Glomerular endothelial cell (primary cell): ENCODE measurements around the gene ZNF775. TPM values are rescaled to one million over a fixed set of nuclear protein-coding genes. Genes with fewer than 3 reads are reported as not detected.

Source experiments
- DNase-seq: peaks from one replicate; pipeline ENCODE4 v3.0.0-alpha.2; 2011; ENCODE audit warnings: low read depth, low spot score; ENCODE audit errors: extremely low read depth
- total RNA-seq: library from RNA; depleted of rRNA; stranded (reverse); fragments of >200 nt; gene quantifications from 2 replicates; pipeline ENCODE4 v1.2.3, GENCODE V29; 2015

ZNF775 gene
- total RNA-seq, 1 donor from 2014 or later, result 16.6 TPM

DNA sequence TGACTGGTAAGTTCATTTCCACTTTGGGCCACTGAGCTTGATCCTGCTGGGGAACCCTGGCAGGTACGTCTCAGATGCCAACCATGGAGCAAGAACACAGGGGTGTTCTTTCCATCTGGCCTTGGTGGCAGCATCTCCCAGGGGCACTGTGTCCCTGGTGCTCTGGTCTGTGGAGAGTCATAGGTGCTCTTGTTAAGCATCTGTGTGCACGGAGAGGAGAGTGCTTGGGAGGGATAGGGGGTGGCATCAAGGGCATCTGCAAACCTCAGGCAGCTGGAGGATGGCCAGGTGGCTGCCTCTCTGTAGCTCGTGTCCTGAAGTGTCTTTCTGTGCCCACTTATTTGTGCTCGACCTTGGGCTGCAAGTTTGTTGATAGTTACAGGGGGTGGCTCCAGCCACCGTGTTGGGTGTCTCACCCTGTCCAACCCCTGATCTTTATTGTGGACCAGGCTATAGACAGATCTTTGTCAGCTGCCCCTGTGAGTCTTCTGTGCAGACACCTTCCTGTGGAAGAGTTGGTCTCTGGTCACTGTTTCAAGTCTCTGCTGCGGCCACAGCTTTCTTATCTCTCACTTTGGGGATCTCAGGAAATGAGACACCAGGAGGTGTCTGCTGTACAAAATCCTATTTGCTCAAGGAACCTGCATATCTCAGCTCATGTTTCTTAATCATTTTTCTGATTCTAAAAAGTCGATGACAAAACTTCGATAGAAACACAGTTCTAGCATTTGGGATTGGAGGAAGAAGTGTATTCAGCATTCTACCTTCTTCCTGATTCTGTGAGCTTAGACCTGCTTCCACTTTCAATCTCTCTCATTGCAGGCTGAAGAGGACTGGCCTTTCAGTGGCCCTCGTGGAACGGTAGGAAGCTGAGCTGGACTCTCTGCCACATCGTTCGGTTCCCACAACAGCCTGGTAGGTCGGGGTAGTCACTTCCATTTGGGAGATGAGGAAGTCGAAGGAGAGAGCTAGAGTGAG, 54.1 kb downstream of the ZNF775 start:
- no peak for DNase-seq

DNA sequence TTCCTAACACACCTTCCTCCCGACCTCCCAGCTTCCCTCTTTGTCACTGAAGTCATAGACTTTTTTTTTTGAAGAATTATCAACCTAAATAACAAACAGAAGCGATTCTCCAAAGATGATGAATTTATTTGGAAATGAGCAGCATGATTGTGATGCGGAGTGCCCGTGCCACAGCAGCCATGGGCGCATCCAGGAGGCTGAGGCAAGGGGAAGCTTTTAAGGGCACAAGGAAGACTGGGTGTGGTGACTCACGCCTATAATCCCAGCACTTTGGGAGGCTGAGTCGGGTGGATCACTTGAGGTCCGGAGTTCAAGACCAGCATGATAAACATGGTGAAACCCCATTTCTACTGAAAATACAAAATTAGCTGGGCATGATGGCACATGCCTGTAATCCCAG, 55.1 kb downstream of the ZNF775 start:
- DNase-seq, result no peak

DNA sequence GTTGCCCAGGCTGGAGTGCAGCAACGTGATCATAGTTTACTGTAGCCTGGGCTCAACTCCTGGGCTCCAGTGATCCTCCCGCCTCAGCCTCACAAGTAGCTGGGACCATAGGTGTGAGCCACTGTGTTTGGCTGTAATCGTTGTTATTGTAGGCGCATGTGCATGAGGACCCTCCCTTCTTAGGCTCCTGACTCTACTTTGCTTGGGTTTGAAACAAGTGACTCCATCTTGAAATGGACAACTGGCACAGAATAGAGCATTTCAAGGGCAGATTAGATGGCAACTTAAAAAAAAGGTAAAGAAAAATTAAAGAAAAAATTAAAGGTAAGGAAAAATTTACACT, 55.9 kb downstream of the ZNF775 start:
- DNase-seq, result no peak

DNA sequence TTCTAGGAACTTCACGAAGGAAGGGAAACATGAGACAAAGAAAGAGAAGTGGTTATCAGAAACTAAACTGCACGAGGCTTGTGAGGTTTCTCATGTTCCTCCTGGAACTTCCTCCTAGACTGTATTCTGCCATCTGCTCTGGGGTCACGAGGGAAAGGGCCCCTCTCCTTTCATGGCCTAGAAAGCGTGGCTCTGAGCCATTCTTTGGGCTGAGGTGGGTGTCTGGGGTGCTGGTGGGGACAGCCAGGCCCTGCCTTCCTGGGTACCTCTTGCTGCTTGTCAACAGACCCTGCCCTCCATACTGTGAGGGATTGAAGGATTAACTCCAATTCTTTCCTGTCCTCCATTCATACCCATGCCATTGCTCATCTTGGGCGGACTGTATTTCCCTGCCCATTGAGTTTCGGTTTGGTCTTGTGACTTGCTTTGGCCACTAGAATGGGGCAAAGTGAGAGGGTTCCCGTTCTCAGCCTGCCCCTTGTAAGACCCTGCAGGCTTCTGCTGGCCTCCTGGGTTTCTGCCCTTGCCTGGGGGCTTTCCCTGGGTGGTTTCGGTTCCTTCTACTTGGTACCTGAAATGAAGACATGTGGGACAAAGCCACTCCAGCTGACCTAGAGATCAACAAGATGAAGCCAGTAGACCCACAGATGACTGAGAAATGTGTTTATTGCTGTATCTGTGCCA, 56.4 kb downstream of the ZNF775 start:
- no peak for DNase-seq

DNA sequence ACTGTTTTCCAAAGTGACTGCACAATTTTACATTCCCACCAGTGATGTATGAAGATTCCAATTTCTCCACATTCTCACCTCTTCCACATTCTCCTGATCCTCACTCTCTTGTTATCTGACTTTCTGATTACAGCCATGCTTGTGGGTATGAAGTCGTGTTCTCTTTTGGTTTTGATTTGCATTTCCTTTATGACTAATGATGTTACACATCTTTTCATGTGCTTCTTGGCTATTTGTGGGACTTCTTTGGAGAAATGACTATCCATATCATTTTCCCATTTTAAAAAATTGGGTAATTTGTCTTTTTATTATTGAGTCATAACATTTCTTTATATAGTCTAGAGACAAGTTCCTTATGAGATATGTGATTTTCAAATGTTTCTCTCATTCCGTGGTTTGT, 60.8 kb downstream of the ZNF775 start:
- DNase-seq, result no peak

DNA sequence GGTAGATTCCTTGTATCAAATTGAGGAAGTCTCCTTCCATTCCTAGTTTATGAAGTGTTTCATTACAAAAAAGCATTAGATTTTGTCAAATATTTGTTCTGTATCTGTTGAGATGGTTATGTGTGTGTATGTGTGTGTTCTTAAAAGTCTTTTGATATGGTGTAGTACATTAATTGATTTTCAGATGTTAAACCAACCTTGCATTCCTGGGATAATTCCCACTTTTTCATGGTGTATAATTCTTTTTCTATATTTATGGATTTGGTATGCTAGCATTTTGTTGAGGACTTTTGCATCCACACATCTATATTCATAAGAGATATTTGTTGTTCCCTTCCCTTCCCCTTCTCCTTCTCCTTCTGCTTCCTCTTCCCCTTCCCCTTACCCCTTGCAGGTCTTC, 62.4 kb downstream of the ZNF775 start:
- no peak for DNase-seq

DNA sequence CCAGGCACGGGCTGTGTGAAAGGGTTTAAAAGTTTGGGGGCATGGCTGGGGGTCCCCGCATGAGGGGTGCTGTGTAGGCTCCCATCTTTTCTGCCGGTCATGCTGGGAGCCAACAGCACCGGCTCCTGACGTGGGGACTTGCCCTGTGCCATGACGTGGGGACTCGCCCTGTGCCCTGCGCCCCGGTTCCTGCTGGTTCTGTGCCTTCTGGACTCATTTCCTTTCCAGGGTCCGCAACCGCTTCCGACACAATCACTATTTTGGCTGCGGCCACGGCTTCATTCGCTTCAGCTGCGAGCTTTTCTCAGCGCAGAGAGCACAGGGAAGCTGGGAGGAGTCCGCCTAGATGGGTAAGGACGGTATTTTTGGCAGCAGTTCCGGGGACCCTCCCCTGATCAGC, 63.7 kb downstream of the ZNF775 start:
- DNase-seq, result no peak

DNA sequence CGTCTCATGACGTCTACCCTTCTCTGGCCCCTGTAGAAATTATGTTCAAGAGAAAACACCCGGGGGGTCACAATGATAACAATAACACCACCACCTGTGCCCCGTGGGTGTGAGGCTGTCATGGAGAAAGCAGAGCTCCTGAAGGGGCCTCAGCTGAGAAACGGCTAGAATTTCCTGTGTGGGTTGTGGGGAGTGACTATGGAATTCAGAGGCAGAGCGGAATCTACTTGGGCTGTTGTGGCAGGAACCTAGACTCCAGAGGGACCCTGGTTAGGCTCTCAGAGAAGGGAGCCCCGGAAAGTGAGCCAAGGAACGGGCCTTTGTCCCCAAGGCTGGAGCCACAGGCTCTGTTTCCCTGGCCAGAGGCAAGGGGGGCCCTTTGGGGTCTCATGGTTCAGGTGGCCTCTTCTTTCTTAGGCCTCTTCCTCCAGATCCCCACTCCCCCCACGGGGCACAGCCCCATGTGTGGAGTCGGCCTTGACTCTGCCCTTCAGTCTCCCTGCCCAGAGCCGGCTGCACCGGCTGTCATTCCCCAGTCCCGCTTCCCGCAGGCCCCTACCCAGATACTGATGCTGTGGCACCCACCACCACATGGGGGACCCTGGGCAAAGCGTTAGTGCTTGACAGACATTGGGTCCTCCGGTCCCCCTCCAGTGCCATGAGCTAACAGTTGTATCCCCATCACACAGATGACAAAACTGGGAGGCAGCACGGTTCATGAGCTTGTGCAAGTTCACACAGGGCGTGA, 64.8 kb downstream of the ZNF775 start:
- DNase-seq, result no peak

DNA sequence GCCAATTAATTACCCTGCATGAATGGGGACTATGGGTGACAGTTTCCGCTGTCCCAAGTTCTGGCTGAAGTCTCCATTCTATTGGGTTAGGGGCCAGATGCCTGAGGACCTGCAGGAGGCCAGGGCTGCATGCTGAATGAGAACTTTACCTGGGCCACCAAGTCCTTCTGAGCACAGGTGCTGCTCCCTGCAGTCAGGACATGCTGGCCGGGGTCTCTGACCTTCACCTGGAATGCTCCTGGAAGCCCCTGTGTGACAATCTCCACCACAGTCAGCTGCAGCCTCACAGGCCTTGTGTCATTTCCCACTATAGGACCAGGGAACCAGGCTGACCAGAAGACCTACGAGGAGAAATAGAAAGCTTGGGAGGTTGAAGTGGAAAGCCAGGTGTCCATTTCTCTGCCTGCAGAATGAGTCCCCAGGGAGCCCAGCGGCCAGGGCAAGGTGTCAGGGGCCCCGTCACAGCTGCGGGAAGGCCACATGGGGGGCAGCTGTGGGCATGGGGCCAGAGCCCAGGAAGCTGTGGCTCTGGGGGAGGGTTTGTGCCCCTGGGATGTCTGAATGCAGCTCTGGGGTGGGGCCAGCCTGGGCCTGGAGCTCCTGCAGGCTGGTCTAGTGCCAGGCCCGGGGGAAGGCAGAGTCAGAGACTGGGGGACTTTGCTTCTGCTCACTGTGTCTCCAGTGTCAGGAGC, 65.7 kb downstream of the ZNF775 start:
- no peak for DNase-seq

DNA sequence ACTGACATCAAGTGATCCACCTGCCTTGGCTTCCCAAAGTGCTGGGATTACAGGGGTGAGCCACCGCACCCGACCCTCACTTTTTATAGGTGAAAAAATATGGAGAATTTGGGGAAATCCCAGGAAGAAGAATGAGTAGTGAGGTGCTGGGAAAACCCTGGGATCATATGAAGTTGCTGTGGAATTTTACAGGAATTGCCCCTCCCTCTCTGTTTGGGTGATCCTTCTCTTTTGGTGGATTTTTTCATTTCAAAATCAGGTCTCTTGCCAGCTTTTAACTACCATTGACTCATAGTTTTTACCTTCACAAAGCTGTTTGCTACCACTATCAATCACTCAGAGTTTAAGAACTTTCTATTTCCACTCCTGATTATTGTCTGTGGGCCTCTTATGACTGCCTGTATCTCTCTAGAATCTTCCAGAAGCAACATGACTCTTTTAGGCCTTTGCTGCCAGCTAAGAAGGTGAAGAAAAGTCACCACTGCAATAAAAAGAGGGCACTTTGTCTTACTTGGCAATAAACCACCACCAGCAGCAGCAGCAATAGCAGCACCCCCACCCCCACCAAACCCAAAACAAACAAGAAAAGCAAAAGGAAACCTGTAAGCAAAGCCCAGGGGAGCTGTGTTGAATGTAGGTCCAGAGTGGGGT, 67.3 kb downstream of the ZNF775 start:
- no peak for DNase-seq

Other genes starting within 250 kb of the ZNF775 start
- 1.7 and 2.4 TPM in 2 replicates for gene LRRC61, start 56.0 kb upstream of the ZNF775 start, total RNA-seq
- gene ACTR3C, start 55.8 kb upstream of the ZNF775 start, total RNA-seq, result 0.53 and 2.1 TPM in 2 replicates
- not detected in 2 replicates for gene RARRES2, start 37.7 kb upstream of the ZNF775 start, total RNA-seq
- 96.1 and 182 TPM in 2 replicates for gene REPIN1, start 10.5 kb upstream of the ZNF775 start, total RNA-seq
- 16.7 and 26.0 TPM in 2 replicates for gene GIMAP8, start 71.3 kb downstream of the ZNF775 start, total RNA-seq
- 13.5 and 34.5 TPM in 2 replicates for gene GIMAP7, start 135.5 kb downstream of the ZNF775 start, total RNA-seq
- gene GIMAP4, start 188.1 kb downstream of the ZNF775 start, total RNA-seq, result 83.5 and 97.6 TPM in 2 replicates